Measurements from ENCODE around the gene ZFP37.

- TF ChIP-seq RAD21 (IDR thresholded peaks at IDR 0.05; ENCODE audit: low read length), result no peak
- TF ChIP-seq CHD1 (IDR thresholded peaks at IDR 0.05; ENCODE audit: low read depth, low read length), result no peak
- no peak for TF ChIP-seq CTCF (conservative IDR thresholded peaks at IDR 0.05; ENCODE audit: low read depth, low read length)
- TF ChIP-seq MXI1 (IDR thresholded peaks at IDR 0.05; ENCODE audit: borderline replicate concordance, low read depth, low read length), result no peak
- TF ChIP-seq CEBPB (IDR thresholded peaks at IDR 0.05; ENCODE audit: low read depth, low read length), result no peak
- TF ChIP-seq SMC3 (IDR thresholded peaks at IDR 0.05; ENCODE audit: low read depth, low read length), result no peak
- TF ChIP-seq MAZ (IDR thresholded peaks at IDR 0.05; ENCODE audit: borderline replicate concordance, low read depth, low read length), result no peak
- no peak for TF ChIP-seq POLR2A (IDR thresholded peaks at IDR 0.05; ENCODE audit: low read depth, low read length)
- TF ChIP-seq MAFK (IDR thresholded peaks at IDR 0.05; ENCODE audit: low read depth, low read length), result no peak
- TF ChIP-seq BHLHE40 (IDR thresholded peaks at IDR 0.05; ENCODE audit: low read depth, low read length), result no peak
- no peak for TF ChIP-seq RFX5 (IDR thresholded peaks at IDR 0.05; ENCODE audit: low read depth, low read length)
- TF ChIP-seq FOS (IDR thresholded peaks at IDR 0.05; ENCODE audit: low read depth, low read length), result no peak
- no peak for TF ChIP-seq RCOR1 (IDR thresholded peaks at IDR 0.05; ENCODE audit: insufficient replicate concordance, low read length)
These were observed 38.3 kb downstream of the ZFP37 start for GRCh38 chr9:113018247-113018646.

Measured in IMR-90 (cell line).